ENCODE data around the gene FKBP14.

FKBP14 gene

DNA sequence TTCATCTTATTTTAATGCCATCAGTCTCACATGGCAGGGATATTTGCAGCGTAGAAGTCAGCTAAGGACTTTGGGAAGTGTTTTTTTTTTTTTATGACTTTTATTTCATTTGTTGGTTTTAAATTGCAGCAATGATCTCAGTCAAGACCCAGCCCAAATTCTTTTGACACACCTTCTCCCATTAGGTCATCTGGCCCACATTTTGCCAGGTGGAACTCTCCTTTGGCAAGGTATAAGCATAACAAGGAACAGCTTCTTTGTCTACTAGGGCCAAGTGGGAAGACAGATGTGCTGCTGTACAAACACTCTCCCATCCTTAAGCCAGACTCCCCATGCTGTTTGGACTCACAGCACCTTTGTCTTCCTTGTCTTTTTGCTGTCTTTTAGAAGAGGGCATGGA lies 43.5 kb upstream of the FKBP14 start:
- Histone ChIP-seq H3K27me3 (ENCODE audit: insufficient read depth, poor library complexity, severe bottlenecking) (no peaks in the 10 kb centered on the region), H3K4me3 (replicated peaks; ENCODE audit: insufficient read depth, low read length) (no peak overlapping the region), H3K27ac (replicated peaks) (no peak overlapping the region)
- DNase-seq (ENCODE audit: low read depth in 1 of 2, low spot score in 1 of 2), result no peak
- TF ChIP-seq, protein P1, sequence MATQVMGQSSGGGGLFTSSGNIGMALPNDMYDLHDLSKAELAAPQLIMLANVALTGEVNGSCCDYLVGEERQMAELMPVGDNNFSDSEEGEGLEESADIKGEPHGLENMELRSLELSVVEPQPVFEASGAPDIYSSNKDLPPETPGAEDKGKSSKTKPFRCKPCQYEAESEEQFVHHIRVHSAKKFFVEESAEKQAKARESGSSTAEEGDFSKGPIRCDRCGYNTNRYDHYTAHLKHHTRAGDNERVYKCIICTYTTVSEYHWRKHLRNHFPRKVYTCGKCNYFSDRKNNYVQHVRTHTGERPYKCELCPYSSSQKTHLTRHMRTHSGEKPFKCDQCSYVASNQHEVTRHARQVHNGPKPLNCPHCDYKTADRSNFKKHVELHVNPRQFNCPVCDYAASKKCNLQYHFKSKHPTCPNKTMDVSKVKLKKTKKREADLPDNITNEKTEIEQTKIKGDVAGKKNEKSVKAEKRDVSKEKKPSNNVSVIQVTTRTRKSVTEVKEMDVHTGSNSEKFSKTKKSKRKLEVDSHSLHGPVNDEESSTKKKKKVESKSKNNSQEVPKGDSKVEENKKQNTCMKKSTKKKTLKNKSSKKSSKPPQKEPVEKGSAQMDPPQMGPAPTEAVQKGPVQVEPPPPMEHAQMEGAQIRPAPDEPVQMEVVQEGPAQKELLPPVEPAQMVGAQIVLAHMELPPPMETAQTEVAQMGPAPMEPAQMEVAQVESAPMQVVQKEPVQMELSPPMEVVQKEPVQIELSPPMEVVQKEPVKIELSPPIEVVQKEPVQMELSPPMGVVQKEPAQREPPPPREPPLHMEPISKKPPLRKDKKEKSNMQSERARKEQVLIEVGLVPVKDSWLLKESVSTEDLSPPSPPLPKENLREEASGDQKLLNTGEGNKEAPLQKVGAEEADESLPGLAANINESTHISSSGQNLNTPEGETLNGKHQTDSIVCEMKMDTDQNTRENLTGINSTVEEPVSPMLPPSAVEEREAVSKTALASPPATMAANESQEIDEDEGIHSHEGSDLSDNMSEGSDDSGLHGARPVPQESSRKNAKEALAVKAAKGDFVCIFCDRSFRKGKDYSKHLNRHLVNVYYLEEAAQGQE (IDR thresholded peaks at IDR 0.05; ENCODE audit: insufficient replicate concordance, low read depth), result no peak
- no peak for TF ChIP-seq POLR2AphosphoS5 (IDR thresholded peaks at IDR 0.05; ENCODE audit: low read depth)
- no peak for TF ChIP-seq GABPA (IDR thresholded peaks at IDR 0.05; ENCODE audit: low read depth)
- TF ChIP-seq, protein P2, sequence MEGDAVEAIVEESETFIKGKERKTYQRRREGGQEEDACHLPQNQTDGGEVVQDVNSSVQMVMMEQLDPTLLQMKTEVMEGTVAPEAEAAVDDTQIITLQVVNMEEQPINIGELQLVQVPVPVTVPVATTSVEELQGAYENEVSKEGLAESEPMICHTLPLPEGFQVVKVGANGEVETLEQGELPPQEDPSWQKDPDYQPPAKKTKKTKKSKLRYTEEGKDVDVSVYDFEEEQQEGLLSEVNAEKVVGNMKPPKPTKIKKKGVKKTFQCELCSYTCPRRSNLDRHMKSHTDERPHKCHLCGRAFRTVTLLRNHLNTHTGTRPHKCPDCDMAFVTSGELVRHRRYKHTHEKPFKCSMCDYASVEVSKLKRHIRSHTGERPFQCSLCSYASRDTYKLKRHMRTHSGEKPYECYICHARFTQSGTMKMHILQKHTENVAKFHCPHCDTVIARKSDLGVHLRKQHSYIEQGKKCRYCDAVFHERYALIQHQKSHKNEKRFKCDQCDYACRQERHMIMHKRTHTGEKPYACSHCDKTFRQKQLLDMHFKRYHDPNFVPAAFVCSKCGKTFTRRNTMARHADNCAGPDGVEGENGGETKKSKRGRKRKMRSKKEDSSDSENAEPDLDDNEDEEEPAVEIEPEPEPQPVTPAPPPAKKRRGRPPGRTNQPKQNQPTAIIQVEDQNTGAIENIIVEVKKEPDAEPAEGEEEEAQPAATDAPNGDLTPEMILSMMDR (IDR thresholded peaks at IDR 0.05; ENCODE audit: insufficient read depth, low read length), result no peak
- no peak for TF ChIP-seq SPI1 (IDR thresholded peaks at IDR 0.05; ENCODE audit: borderline replicate concordance, low read depth)

DNA sequence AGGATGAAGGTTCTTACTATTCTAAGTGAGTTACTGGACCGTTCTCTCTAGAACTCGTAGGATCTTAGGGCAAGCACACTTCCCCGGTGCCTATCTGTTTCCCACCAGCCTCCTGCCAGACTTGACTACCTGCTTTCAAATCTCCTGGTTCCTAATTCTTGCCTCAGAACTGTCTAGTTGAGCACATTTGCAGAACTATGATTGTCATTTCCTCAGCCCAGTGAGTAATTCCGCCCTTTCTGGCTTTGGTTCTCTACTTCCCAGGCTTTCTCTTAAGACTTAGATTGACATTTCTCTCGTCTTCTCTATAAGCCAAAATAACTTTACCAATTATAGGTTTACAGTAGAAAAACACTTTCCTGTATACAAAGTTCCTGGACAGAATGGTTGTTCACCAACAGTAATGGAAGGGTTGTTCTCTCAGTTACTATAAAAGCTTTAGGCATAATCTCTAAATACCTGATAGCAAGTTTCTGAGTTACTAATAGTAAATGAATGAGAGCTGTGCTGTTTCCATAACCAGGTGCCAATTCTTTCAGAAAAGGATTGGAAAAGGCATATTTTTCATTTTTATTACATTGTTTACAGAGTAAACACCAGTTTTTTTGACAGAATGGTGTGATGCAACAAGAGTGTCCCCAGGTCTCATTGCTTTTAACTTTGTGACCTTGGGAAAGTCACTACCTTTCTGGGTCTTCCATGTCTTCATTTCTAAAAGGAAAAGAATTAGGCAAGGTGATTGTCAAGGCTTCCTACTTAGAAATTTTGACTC lies 42.8 kb upstream of the FKBP14 start:
- TF ChIP-seq, protein P2 (IDR thresholded peaks at IDR 0.05; ENCODE audit: insufficient read depth, low read length), result no peak
- TF ChIP-seq GABPA (IDR thresholded peaks at IDR 0.05; ENCODE audit: low read depth), result no peak
- TF ChIP-seq POLR2AphosphoS5 (IDR thresholded peaks at IDR 0.05; ENCODE audit: low read depth), result no peak
- TF ChIP-seq, protein P1 (IDR thresholded peaks at IDR 0.05; ENCODE audit: insufficient replicate concordance, low read depth), result no peak
- no peak for TF ChIP-seq SPI1 (IDR thresholded peaks at IDR 0.05; ENCODE audit: borderline replicate concordance, low read depth)
- DNase-seq (ENCODE audit: low read depth in 1 of 2, low spot score in 1 of 2), result no peak
- Histone ChIP-seq H3K27ac (replicated peaks) (no peak overlapping the region), H3K4me3 (replicated peaks; ENCODE audit: insufficient read depth, low read length) (no peak overlapping the region), H3K27me3 (ENCODE audit: insufficient read depth, poor library complexity, severe bottlenecking) (no peaks in the 10 kb centered on the region)

DNA sequence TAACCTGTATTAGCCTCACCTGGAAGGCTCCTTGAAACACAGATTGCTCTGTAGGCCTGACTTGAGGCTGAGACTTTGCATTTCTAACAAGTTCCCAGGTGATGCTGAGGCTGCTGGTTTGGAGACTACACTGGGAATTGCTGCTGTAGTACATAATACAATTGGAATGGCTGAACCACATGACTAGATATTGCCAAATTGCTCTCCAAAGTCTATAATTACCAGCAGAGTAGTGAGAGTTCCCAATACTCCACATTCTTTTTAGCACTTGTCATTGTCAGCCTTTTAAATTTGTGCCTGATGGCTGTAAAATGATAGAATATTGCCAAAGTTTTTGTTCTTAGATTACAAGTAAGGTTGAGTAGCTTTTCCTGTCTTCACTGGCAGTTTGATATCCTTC lies 41.6 kb upstream of the FKBP14 start:
- TF ChIP-seq SPI1 (IDR thresholded peaks at IDR 0.05; ENCODE audit: borderline replicate concordance, low read depth) (no peak), POLR2AphosphoS5 (IDR thresholded peaks at IDR 0.05; ENCODE audit: low read depth) (no peak), GABPA (IDR thresholded peaks at IDR 0.05; ENCODE audit: low read depth) (no peak)
- TF ChIP-seq, protein P1 (IDR thresholded peaks at IDR 0.05; ENCODE audit: insufficient replicate concordance, low read depth), result no peak
- TF ChIP-seq, protein P2 (IDR thresholded peaks at IDR 0.05; ENCODE audit: insufficient read depth, low read length), result no peak
- Histone ChIP-seq H3K27me3 (ENCODE audit: insufficient read depth, poor library complexity, severe bottlenecking) (no peaks in the 10 kb centered on the region), H3K27ac (replicated peaks) (no peak overlapping the region), H3K4me3 (replicated peaks; ENCODE audit: insufficient read depth, low read length) (no peak overlapping the region)
- DNase-seq (ENCODE audit: low read depth in 1 of 2, low spot score in 1 of 2), result no peak
